Natural killer cell treated with Interleukin-12 subunit alpha and Interleukin-12 subunit beta and Interleukin-15 and Interleukin-18, amount 100 ng/mL, for 72 hours (primary cell): ENCODE results near the gene RBM20. TPM values are rescaled to one million over a fixed set of nuclear protein-coding genes. Genes with fewer than 3 reads are reported as not detected.

Experiments
- ATAC-seq, 2 donors: fragments of 150-1000 bp; cut with Tn5 transposase in 1 of 2; sonication (Bioruptor Pico), chemical (Tn5 transposase) in 1 of 2; 2 replicates each; pipeline ENCODE4 v1.10.0; 2021
- DNase-seq: peaks from one replicate; pipeline ENCODE4 v3.0.0; 2022; ENCODE audit warnings: low spot score
- H3K27ac Mint-ChIP-seq, 2 donors: 1 replicate in 1 of 2; 2 replicates in 1 of 2; pipeline ENCODE4 v1.8.0; 2022; ENCODE audit warnings: mixed read lengths in 2 of 2, mild to moderate bottlenecking in 1 of 2, moderate library complexity in 1 of 2
- H3K27me3 Mint-ChIP-seq, 2 donors: 1 replicate in 1 of 2; 2 replicates in 1 of 2; pipeline ENCODE4 v1.8.0; 2022; ENCODE audit warnings: mixed read lengths in 2 of 2
- H3K36me3 Mint-ChIP-seq: one replicate; pipeline ENCODE4 v1.8.0; 2022; ENCODE audit warnings: mixed read lengths
- H3K4me1 Mint-ChIP-seq, 2 donors: 1 replicate in 1 of 2; 2 replicates in 1 of 2; pipeline ENCODE4 v1.8.0; 2022; ENCODE audit warnings: low read depth in 2 of 2, mixed read lengths in 2 of 2, mild to moderate bottlenecking in 1 of 2
- H3K4me3 Mint-ChIP-seq: one replicate; pipeline ENCODE4 v1.8.0; 2022; ENCODE audit warnings: mixed read lengths
- H3K9me3 Mint-ChIP-seq: 2 replicates; pipeline ENCODE4 v1.8.0; 2022; ENCODE audit warnings: mixed read lengths
- total RNA-seq, 2 donors: library from RNA; stranded (reverse); gene quantifications; one replicate each; pipeline ENCODE4 v1.2.3, GENCODE V29; 2022

Gene RBM20
- total RNA-seq, 2 donors from 2014 or later = not detected

GRCh38 chr10:110746254-110746826 is 102.2 kb downstream of the RBM20 start:
- Mint-ChIP-seq H3K9me3 (no peaks in the 10 kb centered on the region), H3K4me1 (peaks cover 0 to 10% of the 10 kb centered on the region in 2 donors), H3K27ac (no peak overlapping the region), H3K36me3 (no peaks in the 10 kb centered on the region), H3K4me3 (no peak overlapping the region), H3K27me3 (peaks cover 2 to 14% of the 10 kb centered on the region in 2 donors)
- ATAC-seq = peak; percentile 57 to 70
- DNase-seq = no peak

- ATAC-seq (no peak), DNase-seq (no peak)
- no peaks in the 10 kb centered on the region for H3K9me3 Mint-ChIP-seq
- no peak overlapping the region for H3K27ac Mint-ChIP-seq
- H3K4me3 Mint-ChIP-seq = no peak overlapping the region
- peaks cover 3 to 6% of the 10 kb centered on the region in 2 donors for H3K27me3 Mint-ChIP-seq
- no peaks in the 10 kb centered on the region for H3K36me3 Mint-ChIP-seq
- H3K4me1 Mint-ChIP-seq = peaks cover 0 to 10% of the 10 kb centered on the region in 2 donors
These were observed 103.0 kb downstream of the RBM20 start for GRCh38 chr10:110746969-110747608.

- Mint-ChIP-seq H3K4me3 (peak overlapping the region; percentile 25), H3K36me3 (no peaks in the 10 kb centered on the region), H3K4me1 (peaks cover 0 to 10% of the 10 kb centered on the region in 2 donors), H3K9me3 (no peaks in the 10 kb centered on the region), H3K27ac (peak overlapping the region; percentile 45 to 50), H3K27me3 (peaks cover 0 to 5% of the 10 kb centered on the region in 2 donors)
- DNase-seq (no peak), ATAC-seq (no peak)
These were observed 103.7 kb downstream of the RBM20 start for GRCh38 chr10:110747609-110748464.

GRCh38 chr10:110748970-110749369 is 104.8 kb downstream of the RBM20 start:
- H3K4me1 Mint-ChIP-seq = peaks cover 0 to 18% of the 10 kb centered on the region in 2 donors
- no peak for ATAC-seq

GRCh38 chr10:110750931-110751330 is 106.8 kb downstream of the RBM20 start:
- ATAC-seq = no peak
- H3K4me1 Mint-ChIP-seq = peaks cover 0 to 29% of the 10 kb centered on the region in 2 donors

More at GRCh38 chr10:110748970-110749369, 104.8 kb downstream of the RBM20 start:
- Mint-ChIP-seq H3K9me3 (no peaks in the 10 kb centered on the region), H3K27ac (no peak overlapping the region), H3K27me3 (peaks cover 0 to 7% of the 10 kb centered on the region in 2 donors), H3K4me3 (no peak overlapping the region), H3K36me3 (no peaks in the 10 kb centered on the region)
- DNase-seq = no peak

GRCh38 chr10:110751850-110752249 is 107.7 kb downstream of the RBM20 start:
- Mint-ChIP-seq H3K36me3 (no peaks in the 10 kb centered on the region), H3K27me3 (peaks cover 0 to 10% of the 10 kb centered on the region in 2 donors), H3K4me1 (peaks cover 0 to 26% of the 10 kb centered on the region in 2 donors), H3K4me3 (no peak overlapping the region), H3K9me3 (no peaks in the 10 kb centered on the region), H3K27ac (no peak overlapping the region)
- DNase-seq (no peak), ATAC-seq (peak in 1 of 2 donors; percentile 73)

More at GRCh38 chr10:110750931-110751330, 106.8 kb downstream of the RBM20 start:
- Mint-ChIP-seq H3K27ac (no peak overlapping the region), H3K9me3 (no peaks in the 10 kb centered on the region), H3K36me3 (no peaks in the 10 kb centered on the region), H3K27me3 (peaks cover 0 to 7% of the 10 kb centered on the region in 2 donors), H3K4me3 (no peak overlapping the region)
- no peak for DNase-seq

GRCh38 chr10:110753462-110753861 is 109.3 kb downstream of the RBM20 start:
- ATAC-seq (no peak), DNase-seq (no peak)
- peaks cover 0 to 10% of the 10 kb centered on the region in 2 donors for H3K27me3 Mint-ChIP-seq
- H3K4me1 Mint-ChIP-seq = peaks cover 0 to 18% of the 10 kb centered on the region in 2 donors
- H3K4me3 Mint-ChIP-seq = peak overlapping the region; percentile 12
- H3K9me3 Mint-ChIP-seq = no peaks in the 10 kb centered on the region
- H3K27ac Mint-ChIP-seq = no peak overlapping the region
- H3K36me3 Mint-ChIP-seq = no peaks in the 10 kb centered on the region

GRCh38 chr10:110754375-110755105 is 110.4 kb downstream of the RBM20 start:
- Mint-ChIP-seq H3K4me3 (peak overlapping the region; percentile 2), H3K4me1 (peaks cover 0 to 18% of the 10 kb centered on the region in 2 donors), H3K36me3 (no peaks in the 10 kb centered on the region), H3K9me3 (no peaks in the 10 kb centered on the region), H3K27ac (peak overlapping the region in 1 of 2 donors; percentile 12), H3K27me3 (peaks cover 0 to 10% of the 10 kb centered on the region in 2 donors)
- ATAC-seq = peak in 1 of 2 donors; percentile 62
- DNase-seq = no peak

GRCh38 chr10:110755781-110756180 is 111.6 kb downstream of the RBM20 start:
- DNase-seq = no peak
- no peak for ATAC-seq
- Mint-ChIP-seq H3K9me3 (no peaks in the 10 kb centered on the region), H3K27ac (no peak overlapping the region), H3K4me3 (no peak overlapping the region), H3K4me1 (peaks cover 0 to 18% of the 10 kb centered on the region in 2 donors), H3K27me3 (peaks cover 0 to 8% of the 10 kb centered on the region in 2 donors), H3K36me3 (no peaks in the 10 kb centered on the region)

- no peak overlapping the region for H3K4me3 Mint-ChIP-seq
These were observed 112.7 kb downstream of the RBM20 start for GRCh38 chr10:110756876-110757275.

GRCh38 chr10:110757586-110757985 is 113.5 kb downstream of the RBM20 start:
- peaks cover 0 to 18% of the 10 kb centered on the region in 2 donors for H3K4me1 Mint-ChIP-seq
- no peaks in the 10 kb centered on the region for H3K9me3 Mint-ChIP-seq
- DNase-seq = no peak
- H3K27me3 Mint-ChIP-seq = peaks cover 0 to 7% of the 10 kb centered on the region in 2 donors
- ATAC-seq = no peak
- H3K27ac Mint-ChIP-seq = no peak overlapping the region
- no peak overlapping the region for H3K4me3 Mint-ChIP-seq
- H3K36me3 Mint-ChIP-seq = no peaks in the 10 kb centered on the region

More at GRCh38 chr10:110756876-110757275, 112.7 kb downstream of the RBM20 start:
- H3K27ac Mint-ChIP-seq = no peak overlapping the region
- ATAC-seq = no peak
- peaks cover 0 to 8% of the 10 kb centered on the region in 2 donors for H3K27me3 Mint-ChIP-seq
- H3K9me3 Mint-ChIP-seq = no peaks in the 10 kb centered on the region
- H3K4me1 Mint-ChIP-seq = peaks cover 0 to 18% of the 10 kb centered on the region in 2 donors
- no peaks in the 10 kb centered on the region for H3K36me3 Mint-ChIP-seq
- DNase-seq = no peak

GRCh38 chr10:110758128-110758765 is 114.1 kb downstream of the RBM20 start:
- DNase-seq = no peak
- Mint-ChIP-seq H3K9me3 (no peaks in the 10 kb centered on the region), H3K36me3 (no peaks in the 10 kb centered on the region), H3K27ac (no peak overlapping the region), H3K27me3 (peaks cover 3 to 10% of the 10 kb centered on the region in 2 donors), H3K4me3 (no peak overlapping the region), H3K4me1 (peaks cover 0 to 17% of the 10 kb centered on the region in 2 donors)
- ATAC-seq = no peak

GRCh38 chr10:110758898-110759297 is 114.8 kb downstream of the RBM20 start:
- ATAC-seq (no peak), DNase-seq (no peak)
- Mint-ChIP-seq H3K27ac (no peak overlapping the region), H3K4me1 (peaks cover 0 to 11% of the 10 kb centered on the region in 2 donors), H3K4me3 (no peak overlapping the region), H3K27me3 (peaks cover 7 to 10% of the 10 kb centered on the region in 2 donors), H3K36me3 (no peaks in the 10 kb centered on the region), H3K9me3 (no peaks in the 10 kb centered on the region)
